Measurements from ENCODE around the gene LRRC10B.

Gene LRRC10B

DNA sequence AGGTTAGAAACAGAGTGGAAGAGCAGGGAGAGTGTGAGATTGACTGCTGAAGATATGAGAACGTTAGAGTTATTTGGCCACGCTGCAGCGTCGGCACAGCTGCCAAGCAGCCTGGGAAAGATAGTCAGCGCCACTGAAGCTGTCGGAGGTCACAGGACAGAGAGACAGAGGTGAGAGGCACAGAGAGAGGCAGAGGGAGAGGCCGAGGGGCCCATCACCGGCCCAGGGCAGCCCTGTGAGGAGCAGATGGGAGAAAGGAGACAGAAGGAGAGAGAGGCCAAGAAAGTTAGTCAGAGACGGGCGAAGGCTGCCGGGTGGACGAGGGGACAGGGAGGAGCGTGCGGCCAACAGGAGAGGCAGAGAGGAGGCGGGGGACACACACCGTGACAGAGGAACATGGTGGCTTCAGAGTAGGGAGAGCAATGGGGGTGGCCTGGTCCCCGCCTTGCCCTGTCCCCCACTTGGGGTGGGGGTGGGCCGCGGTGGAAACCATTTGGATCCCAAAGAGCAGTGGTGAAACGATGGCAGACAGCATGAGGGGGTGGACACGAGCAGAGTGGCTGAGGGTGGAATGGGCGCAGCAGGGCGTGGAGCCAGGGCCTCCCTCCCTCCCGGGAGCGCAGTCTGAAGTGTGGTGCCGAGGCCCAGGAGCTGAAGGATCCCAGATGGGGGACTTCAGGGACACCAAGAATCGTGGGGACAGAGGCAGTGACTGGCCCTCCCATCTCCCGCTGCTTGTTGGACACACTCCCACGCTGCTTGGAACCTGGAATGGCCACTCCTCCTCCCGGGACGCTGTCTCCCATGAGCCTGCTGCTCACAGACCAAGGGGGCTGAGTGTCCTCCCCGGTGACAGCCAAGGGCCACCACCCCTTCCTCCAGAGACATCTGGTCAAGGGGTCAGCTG, 26.6 kb downstream of the LRRC10B start:
- TF ChIP-seq, protein P1, sequence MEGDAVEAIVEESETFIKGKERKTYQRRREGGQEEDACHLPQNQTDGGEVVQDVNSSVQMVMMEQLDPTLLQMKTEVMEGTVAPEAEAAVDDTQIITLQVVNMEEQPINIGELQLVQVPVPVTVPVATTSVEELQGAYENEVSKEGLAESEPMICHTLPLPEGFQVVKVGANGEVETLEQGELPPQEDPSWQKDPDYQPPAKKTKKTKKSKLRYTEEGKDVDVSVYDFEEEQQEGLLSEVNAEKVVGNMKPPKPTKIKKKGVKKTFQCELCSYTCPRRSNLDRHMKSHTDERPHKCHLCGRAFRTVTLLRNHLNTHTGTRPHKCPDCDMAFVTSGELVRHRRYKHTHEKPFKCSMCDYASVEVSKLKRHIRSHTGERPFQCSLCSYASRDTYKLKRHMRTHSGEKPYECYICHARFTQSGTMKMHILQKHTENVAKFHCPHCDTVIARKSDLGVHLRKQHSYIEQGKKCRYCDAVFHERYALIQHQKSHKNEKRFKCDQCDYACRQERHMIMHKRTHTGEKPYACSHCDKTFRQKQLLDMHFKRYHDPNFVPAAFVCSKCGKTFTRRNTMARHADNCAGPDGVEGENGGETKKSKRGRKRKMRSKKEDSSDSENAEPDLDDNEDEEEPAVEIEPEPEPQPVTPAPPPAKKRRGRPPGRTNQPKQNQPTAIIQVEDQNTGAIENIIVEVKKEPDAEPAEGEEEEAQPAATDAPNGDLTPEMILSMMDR (IDR thresholded peaks at IDR 0.05; ENCODE audit: low read depth, low read length, missing control alignments) = no peak
- DNase-seq (ENCODE audit: low read depth) = no peak
- H3K4me3 ChIP-seq (ENCODE audit: low read depth, low read length) = no peak overlapping the region
- in situ Hi-C loops (cut with HindIII; ENCODE audit: low sequenced_read_pairs) = loop anchor here (5.0 kb wide), 1 partner anchor 77 kb away; no protein-coding TSS in a partner anchor

DNA sequence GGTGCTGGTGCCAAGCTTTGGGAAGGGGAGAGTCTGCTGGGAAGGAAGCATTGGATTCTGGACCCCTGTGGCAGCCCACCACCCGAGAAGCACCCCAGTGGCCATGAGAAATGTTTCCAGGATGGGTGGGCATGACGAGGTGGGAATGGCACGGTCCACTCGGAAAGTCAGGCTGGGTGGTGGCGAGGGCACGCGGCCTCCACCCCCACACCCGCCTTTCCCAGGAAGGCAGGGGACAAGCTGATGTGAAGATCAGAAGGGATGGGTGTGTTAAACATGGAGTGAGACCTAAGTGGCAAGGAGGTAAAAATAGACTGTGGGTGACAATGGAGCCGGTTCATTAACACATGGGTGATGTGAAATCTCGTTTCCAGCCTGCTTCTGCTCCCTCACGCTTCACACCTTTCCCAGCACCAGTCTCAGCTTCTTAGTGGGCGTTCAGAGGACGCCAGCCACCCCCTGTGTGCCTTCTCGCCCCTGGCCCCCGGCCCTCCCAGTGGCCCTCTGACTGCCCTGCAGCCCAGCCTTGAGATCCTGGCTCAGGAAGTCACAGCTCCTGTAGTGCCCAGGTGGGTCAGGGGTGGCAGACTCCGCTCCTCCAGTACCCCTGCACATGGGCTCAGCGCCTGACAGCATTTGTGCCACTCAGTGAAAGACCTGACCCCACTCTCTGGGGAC, 27.6 kb downstream of the LRRC10B start:
- DNase-seq (ENCODE audit: low read depth) = no peak
- in situ Hi-C loops (cut with HindIII; ENCODE audit: low sequenced_read_pairs) = loop anchor here (5.0 kb wide), 1 partner anchor 76 kb away; no protein-coding TSS in a partner anchor
- TF ChIP-seq, protein P1 (IDR thresholded peaks at IDR 0.05; ENCODE audit: low read depth, low read length, missing control alignments) = no peak
- no peak overlapping the region for H3K4me3 ChIP-seq (ENCODE audit: low read depth, low read length)

DNA sequence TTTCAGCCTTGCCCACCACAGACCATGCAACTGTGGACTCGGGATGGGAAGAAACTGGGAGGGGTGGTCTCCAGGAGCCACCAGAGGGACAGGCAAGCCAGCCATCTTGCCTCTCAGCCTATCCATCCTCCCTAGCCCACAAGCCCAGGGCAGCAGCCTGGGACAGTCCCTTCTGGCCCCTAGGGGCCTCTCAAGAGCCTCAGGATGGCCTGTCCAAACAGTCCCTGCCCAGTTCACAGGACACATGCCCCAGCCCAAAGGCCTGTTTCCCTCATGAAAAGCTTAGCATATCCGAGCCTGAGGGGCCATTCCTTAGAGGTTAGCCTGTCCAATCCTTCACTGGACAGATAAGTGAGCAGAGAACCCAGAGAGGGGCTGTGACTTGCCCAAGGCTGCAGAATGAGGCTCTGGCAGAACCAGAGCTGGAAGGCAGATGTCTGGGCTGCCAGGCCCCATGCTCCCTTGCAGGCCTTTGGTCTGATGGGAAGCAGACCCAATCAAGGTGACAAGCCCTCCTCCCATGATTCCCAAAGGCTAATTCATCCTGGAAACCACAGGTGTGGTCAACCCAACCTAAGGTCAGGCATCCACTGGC, 28.2 kb downstream of the LRRC10B start:
- no peak overlapping the region for H3K4me3 ChIP-seq (ENCODE audit: low read depth, low read length)
- in situ Hi-C loops (cut with HindIII; ENCODE audit: low sequenced_read_pairs) = loop anchor here (5.0 kb wide), 1 partner anchor 76 kb away; no protein-coding TSS in a partner anchor
- DNase-seq (ENCODE audit: low read depth) = no peak
- TF ChIP-seq, protein P1 (IDR thresholded peaks at IDR 0.05; ENCODE audit: low read depth, low read length, missing control alignments) = no peak

DNA sequence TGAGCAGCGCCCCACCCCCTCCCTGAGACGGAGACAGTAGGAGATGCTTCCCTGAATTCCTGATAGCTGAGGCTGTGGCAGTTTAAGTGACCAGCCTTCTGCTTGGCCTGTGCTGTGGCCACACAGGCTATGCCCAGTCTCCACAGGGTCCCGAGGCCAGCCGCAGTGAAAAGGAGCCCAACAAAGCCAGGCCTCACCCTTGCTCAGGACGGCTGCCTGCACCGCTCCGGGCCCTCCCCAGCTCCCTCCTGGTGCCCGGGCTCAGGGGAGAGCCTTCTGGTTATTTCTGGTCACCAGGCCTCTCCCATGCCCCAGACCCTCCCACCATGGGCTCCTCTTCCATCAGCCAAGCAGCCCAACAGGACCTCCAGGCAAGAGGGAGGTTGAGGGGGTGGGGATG, 28.8 kb downstream of the LRRC10B start:
- TF ChIP-seq, protein P1 (IDR thresholded peaks at IDR 0.05; ENCODE audit: low read depth, low read length, missing control alignments) = no peak
- no peak for DNase-seq (ENCODE audit: low read depth)
- in situ Hi-C loops (cut with HindIII; ENCODE audit: low sequenced_read_pairs) = loop anchor here (5.0 kb wide), 1 partner anchor 75 kb away; no protein-coding TSS in a partner anchor
- no peak overlapping the region for H3K4me3 ChIP-seq (ENCODE audit: low read depth, low read length)

DNA sequence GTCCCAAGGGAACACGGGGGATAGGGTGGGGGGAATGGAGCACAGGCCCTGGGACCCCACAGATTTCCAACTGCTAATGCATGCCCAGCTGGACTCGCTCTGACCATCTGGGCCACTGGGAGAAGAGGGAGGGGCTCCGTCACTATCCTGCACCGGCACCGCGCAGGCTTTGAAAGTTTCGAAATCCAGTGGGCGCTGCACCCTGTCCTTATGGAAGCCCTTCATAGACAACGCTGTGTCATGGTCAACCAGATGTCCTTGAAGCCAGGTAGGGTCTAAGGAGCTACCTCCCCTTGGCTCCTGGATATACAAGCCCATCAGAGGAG, 30.1 kb downstream of the LRRC10B start:
- H3K4me3 ChIP-seq (ENCODE audit: low read depth, low read length) = no peak overlapping the region
- in situ Hi-C loops (cut with HindIII; ENCODE audit: low sequenced_read_pairs) = loop anchor here (5.0 kb wide), 1 partner anchor 74 kb away; no protein-coding TSS in a partner anchor
- no peak for DNase-seq (ENCODE audit: low read depth)
- TF ChIP-seq, protein P1 (IDR thresholded peaks at IDR 0.05; ENCODE audit: low read depth, low read length, missing control alignments) = no peak

DNA sequence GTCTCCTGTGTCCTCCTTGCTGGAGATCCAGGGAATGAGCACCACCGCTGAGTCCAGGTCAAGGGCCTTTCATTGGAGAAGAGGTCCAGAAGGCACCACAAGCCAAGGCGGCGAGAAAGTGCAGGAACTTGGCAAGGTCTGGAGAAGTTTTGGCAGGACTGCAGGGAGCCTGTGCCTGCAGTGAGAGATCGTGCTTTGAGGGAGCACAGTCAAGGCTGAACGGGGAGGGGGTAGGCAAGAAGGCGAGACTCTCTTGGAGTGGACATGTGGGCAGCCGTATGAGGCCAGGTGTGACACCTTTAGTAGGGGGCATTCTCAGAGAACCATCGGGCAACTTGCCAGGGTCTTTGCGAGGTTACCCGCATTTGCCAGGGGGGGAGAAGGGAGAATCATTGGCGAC, 30.5 kb downstream of the LRRC10B start:
- TF ChIP-seq, protein P1 (IDR thresholded peaks at IDR 0.05; ENCODE audit: low read depth, low read length, missing control alignments) = no peak
- no peak for DNase-seq (ENCODE audit: low read depth)
- H3K4me3 ChIP-seq (ENCODE audit: low read depth, low read length) = no peak overlapping the region
- in situ Hi-C loops (cut with HindIII; ENCODE audit: low sequenced_read_pairs) = loop anchor here (5.0 kb wide), 1 partner anchor 73 kb away; no protein-coding TSS in a partner anchor

Measured in astrocyte of the cerebellum (primary cell).